Liver (tissue), 9 donors: ENCODE measurements around the gene LZTS3. TPM values are rescaled to one million over a fixed set of nuclear protein-coding genes. Genes with fewer than 3 reads are reported as not detected.

Experiments used
- DNase-seq: peaks from one replicate; pipeline ENCODE4 v3.0.0-alpha.2; 2017; ENCODE audit warnings: low spot score
- H3K27ac ChIP-seq, 2 donors: one replicate each; pipeline ENCODE4 v1.7.0; 2013; ENCODE audit warnings: inconsistent platforms in 2 of 2, low read length in 2 of 2, control low read depth in 1 of 2, low read depth in 1 of 2, mild to moderate bottlenecking in 1 of 2
- H3K27me3 ChIP-seq, 4 donors: one replicate each; pipeline versions ENCODE4 v1.6.1 to v1.7.0; 2013; ENCODE audit warnings: low read length in 3 of 4, inconsistent platforms in 1 of 4, mild to moderate bottlenecking in 1 of 4, moderate library complexity in 1 of 4; ENCODE audit not compliant: control insufficient read depth in 4 of 4, insufficient read depth in 4 of 4
- H3K36me3 ChIP-seq, 4 donors: one replicate each; pipeline versions ENCODE4 v1.6.1 to v1.7.0; 2013; ENCODE audit warnings: low read length in 3 of 4, mild to moderate bottlenecking in 3 of 4, low read depth in 1 of 4, moderate library complexity in 1 of 4; ENCODE audit not compliant: control insufficient read depth in 4 of 4, insufficient read depth in 3 of 4
- H3K4me1 ChIP-seq, 4 donors: one replicate each; pipeline versions ENCODE4 v1.6.1 to v1.7.0; 2013; ENCODE audit warnings: low read length in 3 of 4, mild to moderate bottlenecking in 3 of 4, moderate library complexity in 1 of 4; ENCODE audit not compliant: control insufficient read depth in 4 of 4, insufficient read depth in 4 of 4
- H3K4me3 ChIP-seq, 3 donors: one replicate each; pipeline versions ENCODE4 v1.6.1 to v1.7.0; 2013; ENCODE audit warnings: low read length in 3 of 3, control low read depth in 1 of 3, low read depth in 1 of 3, mild to moderate bottlenecking in 1 of 3
- H3K9ac ChIP-seq, 2 donors: one replicate each; pipeline ENCODE4 v1.7.0; 2013; ENCODE audit warnings: low read length in 2 of 2, mild to moderate bottlenecking in 2 of 2, moderate library complexity in 2 of 2, control low read depth in 1 of 2, low read depth in 1 of 2
- H3K9me3 ChIP-seq, 4 donors: one replicate each; pipeline versions ENCODE4 v1.6.1 to v1.7.0; 2013; ENCODE audit warnings: low read length in 3 of 4; ENCODE audit not compliant: control insufficient read depth in 4 of 4
- EGR1 ChIP-seq, 2 donors: IDR thresholded peaks; 2 replicates each; pipeline ENCODE4 v1.6.1; 2016 to 2018; ENCODE audit warnings: antibody characterized with exemption in 2 of 2, low read depth in 2 of 2
- FOXA1 ChIP-seq: IDR thresholded peaks from 2 replicates; pipeline ENCODE4 v1.6.1; 2016; ENCODE audit warnings: antibody characterized with exemption
- FOXA2 ChIP-seq: IDR thresholded peaks from 2 replicates; pipeline ENCODE4 v1.6.1; 2016; ENCODE audit warnings: antibody characterized with exemption
- HNF4G ChIP-seq: IDR thresholded peaks from 2 replicates; pipeline ENCODE4 v1.6.1; 2016; ENCODE audit warnings: antibody characterized with exemption
- JUND ChIP-seq, 2 donors: IDR thresholded peaks; 2 replicates each; pipeline ENCODE4 v1.6.1; 2016; ENCODE audit warnings: antibody characterized with exemption in 2 of 2
- RAD21 ChIP-seq, 2 donors: IDR thresholded peaks; 2 replicates each; pipeline ENCODE4 v1.6.1; 2016; ENCODE audit warnings: antibody characterized with exemption in 2 of 2, mild to moderate bottlenecking in 2 of 2
- SP1 ChIP-seq: IDR thresholded peaks from 2 replicates; pipeline ENCODE4 v1.6.1; 2018; ENCODE audit warnings: antibody characterized with exemption, mild to moderate bottlenecking
- TAF1 ChIP-seq: conservative IDR thresholded peaks from 2 replicates; pipeline ENCODE4 v1.6.1; 2016; ENCODE audit warnings: antibody characterized with exemption, mild to moderate bottlenecking
- WGBS: extraction: QIAGEN DNeasy Blood & Tissue Kit; methylation state at CpG from one replicate; pipeline ENCODE4 v1.1.7; 2013; 5-methylcytosine and 5-hydroxymethylcytosine counted together
- polyA plus RNA-seq, 2 donors: library from polyadenylated mRNA; stranded (reverse) in 1 of 2; unstranded in 1 of 2; fragments of 200-250 nt in 1 of 2; fragments of >200 nt in 1 of 2; fragmentation: Nextera tagmentation in 1 of 2; extraction: Ambion mirVana in 1 of 2; gene quantifications; one replicate each; pipeline versions ENCODE4 v1.2.1 to v1.2.3, GENCODE V29; 2013 to 2015
- total RNA-seq, 2 donors: library from RNA; depleted of rRNA; stranded (reverse); fragments of >200 nt; gene quantifications; one replicate each; pipeline ENCODE4 v1.2.3, GENCODE V29; 2014
- TF ChIP-seq, protein P1 (sequence below): IDR thresholded peaks from 2 replicates; pipeline ENCODE4 v1.6.1; 2016; ENCODE audit warnings: antibody characterized with exemption
- TF ChIP-seq, protein P2 (sequence below): IDR thresholded peaks from 2 replicates; pipeline ENCODE4 v1.6.1; 2016; ENCODE audit warnings: antibody characterized with exemption, mild to moderate bottlenecking
- TF ChIP-seq, protein P3 (sequence below): IDR thresholded peaks from 2 replicates; pipeline ENCODE4 v1.6.1; 2016; ENCODE audit warnings: antibody characterized with exemption
- TF ChIP-seq, protein P4 (sequence below): fragments of 150-350 bp; IDR thresholded peaks from 2 replicates; pipeline ENCODE4 v1.5.1; 2017; ENCODE audit warnings: improper control_type of control experiment, low read depth, low read length; ENCODE audit not compliant: missing input control
- donor health status: healthy.
- donor health status: healthy.
- donor health status: healthy.
- donor health status: healthy.
- donor health status: healthy.

Gene LZTS3
- total and polyA plus RNA-seq, 4 donors, result 1.9 to 3.7 (median 3.5) TPM

DNA sequence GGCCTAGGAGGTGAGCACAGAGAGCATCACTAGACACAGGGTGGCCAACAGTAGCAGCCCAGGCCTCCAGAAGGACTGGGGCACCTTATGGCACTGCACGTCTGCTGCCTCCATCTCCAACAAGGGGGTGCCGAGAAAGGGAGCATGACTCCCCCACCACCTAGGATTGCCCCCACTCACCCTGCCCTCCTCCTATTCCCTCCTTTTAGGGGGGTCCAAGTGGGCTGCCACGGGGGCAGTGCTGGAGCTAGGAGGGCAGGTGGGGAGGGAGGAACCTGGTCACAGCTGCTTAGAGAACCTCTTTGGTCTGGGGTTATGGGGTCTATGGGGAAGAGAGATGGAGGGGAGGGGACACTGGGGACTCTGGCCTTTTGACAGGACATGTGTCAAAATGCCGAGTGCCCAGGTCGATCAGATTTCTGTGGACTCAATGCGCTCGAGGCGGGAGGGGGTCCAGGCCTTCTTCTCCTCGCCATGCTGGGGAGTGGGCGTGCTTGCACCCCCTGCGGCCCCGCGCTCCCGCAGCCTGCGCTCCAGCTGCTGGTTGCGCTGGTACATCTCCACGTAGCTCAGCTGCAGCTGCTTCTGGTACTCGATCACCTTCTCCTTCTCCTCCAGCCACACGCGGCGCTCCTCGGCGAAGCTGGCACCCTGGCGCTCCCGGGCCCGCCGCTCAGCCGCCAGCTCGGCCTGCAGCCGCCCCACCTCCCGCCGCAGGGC lies 9.1 kb downstream of the LZTS3 start:
- Histone ChIP-seq H3K27ac (no peak overlapping the region), H3K9ac (no peak overlapping the region), H3K4me3 (no peak overlapping the region), H3K36me3 (no peaks in the 10 kb centered on the region), H3K27me3 (no peaks in the 10 kb centered on the region), H3K4me1 (peaks cover 0 to 7% (median 1%) of the 10 kb centered on the region in 4 donors), H3K9me3 (no peaks in the 10 kb centered on the region)
- no peak for DNase-seq
- WGBS, result 87% methylated on average over 32 of the region's 32 CpGs
- TF ChIP-seq FOXA2 (no peak), HNF4G (no peak)
- TF ChIP-seq, protein P1, sequence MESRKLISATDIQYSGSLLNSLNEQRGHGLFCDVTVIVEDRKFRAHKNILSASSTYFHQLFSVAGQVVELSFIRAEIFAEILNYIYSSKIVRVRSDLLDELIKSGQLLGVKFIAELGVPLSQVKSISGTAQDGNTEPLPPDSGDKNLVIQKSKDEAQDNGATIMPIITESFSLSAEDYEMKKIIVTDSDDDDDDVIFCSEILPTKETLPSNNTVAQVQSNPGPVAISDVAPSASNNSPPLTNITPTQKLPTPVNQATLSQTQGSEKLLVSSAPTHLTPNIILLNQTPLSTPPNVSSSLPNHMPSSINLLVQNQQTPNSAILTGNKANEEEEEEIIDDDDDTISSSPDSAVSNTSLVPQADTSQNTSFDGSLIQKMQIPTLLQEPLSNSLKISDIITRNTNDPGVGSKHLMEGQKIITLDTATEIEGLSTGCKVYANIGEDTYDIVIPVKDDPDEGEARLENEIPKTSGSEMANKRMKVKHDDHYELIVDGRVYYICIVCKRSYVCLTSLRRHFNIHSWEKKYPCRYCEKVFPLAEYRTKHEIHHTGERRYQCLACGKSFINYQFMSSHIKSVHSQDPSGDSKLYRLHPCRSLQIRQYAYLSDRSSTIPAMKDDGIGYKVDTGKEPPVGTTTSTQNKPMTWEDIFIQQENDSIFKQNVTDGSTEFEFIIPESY, result no peak
- TF ChIP-seq, protein P2, sequence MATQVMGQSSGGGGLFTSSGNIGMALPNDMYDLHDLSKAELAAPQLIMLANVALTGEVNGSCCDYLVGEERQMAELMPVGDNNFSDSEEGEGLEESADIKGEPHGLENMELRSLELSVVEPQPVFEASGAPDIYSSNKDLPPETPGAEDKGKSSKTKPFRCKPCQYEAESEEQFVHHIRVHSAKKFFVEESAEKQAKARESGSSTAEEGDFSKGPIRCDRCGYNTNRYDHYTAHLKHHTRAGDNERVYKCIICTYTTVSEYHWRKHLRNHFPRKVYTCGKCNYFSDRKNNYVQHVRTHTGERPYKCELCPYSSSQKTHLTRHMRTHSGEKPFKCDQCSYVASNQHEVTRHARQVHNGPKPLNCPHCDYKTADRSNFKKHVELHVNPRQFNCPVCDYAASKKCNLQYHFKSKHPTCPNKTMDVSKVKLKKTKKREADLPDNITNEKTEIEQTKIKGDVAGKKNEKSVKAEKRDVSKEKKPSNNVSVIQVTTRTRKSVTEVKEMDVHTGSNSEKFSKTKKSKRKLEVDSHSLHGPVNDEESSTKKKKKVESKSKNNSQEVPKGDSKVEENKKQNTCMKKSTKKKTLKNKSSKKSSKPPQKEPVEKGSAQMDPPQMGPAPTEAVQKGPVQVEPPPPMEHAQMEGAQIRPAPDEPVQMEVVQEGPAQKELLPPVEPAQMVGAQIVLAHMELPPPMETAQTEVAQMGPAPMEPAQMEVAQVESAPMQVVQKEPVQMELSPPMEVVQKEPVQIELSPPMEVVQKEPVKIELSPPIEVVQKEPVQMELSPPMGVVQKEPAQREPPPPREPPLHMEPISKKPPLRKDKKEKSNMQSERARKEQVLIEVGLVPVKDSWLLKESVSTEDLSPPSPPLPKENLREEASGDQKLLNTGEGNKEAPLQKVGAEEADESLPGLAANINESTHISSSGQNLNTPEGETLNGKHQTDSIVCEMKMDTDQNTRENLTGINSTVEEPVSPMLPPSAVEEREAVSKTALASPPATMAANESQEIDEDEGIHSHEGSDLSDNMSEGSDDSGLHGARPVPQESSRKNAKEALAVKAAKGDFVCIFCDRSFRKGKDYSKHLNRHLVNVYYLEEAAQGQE, result no peak
- TF ChIP-seq, protein P3, sequence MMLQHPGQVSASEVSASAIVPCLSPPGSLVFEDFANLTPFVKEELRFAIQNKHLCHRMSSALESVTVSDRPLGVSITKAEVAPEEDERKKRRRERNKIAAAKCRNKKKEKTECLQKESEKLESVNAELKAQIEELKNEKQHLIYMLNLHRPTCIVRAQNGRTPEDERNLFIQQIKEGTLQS, result no peak

DNA sequence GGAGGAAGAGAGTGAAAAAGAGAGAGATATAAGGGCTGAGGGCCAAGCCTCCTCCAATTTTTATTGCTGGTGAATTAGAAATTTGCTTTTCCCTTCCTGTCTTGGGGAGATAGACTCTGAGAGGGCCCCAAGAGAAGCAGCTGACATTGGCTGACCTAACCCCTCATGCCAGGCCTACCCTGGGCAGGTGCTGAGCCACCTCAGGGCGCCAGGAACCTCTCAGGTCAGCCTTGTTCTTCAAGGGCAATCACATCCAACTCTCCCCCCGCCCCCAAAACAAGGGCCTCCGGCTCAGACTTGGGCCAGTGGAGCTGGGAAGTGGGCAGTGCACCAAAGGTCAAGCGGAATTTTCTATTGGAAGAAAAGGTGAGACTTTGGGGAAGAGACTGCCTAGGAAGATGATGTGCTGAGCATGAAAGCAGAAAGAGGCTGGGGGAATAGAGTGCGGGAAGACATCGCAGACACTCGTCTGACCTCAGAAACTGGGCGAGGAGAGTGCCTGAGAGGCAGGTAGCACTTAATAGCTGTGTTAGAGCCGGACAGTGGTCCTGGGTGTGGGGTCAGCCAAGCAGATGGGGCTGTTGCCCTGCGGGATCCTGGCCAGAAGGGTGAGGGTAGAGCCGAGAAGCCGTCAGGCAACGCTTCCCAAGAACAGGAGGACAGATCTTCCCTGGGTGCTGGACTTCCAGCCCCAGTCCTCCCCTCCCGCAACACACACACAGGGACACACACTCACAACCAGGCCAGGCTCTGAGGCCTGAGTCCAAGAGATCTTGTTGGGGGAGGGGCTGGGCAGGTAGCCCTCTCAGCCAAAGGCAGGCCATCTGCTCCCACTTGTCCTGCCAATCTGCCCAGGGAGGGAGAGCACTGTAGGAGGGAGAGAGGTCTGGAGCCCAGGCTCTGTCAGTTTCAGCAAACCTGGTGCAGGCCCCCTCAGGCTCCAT lies 10.0 kb downstream of the LZTS3 start:
- no peak overlapping the region for H3K9ac ChIP-seq
- 95% methylated on average over 14 of the region's 14 CpGs for WGBS
- no peak overlapping the region for H3K4me3 ChIP-seq
- H3K4me1 ChIP-seq, result peaks cover 5 to 14% (median 7%) of the 10 kb centered on the region in 4 donors
- no peak for DNase-seq
- H3K27me3 ChIP-seq, result no peaks in the 10 kb centered on the region
- no peaks in the 10 kb centered on the region for H3K36me3 ChIP-seq
- TF ChIP-seq RAD21 (IDR thresholded peaks at IDR 0.05), result no peak
- TF ChIP-seq FOXA1, result no peak
- no peak for TF ChIP-seq SP1
- TF ChIP-seq JUND (IDR thresholded peaks at IDR 0.05), result no peak
- no peaks in the 10 kb centered on the region for H3K9me3 ChIP-seq
- no peak overlapping the region for H3K27ac ChIP-seq

DNA sequence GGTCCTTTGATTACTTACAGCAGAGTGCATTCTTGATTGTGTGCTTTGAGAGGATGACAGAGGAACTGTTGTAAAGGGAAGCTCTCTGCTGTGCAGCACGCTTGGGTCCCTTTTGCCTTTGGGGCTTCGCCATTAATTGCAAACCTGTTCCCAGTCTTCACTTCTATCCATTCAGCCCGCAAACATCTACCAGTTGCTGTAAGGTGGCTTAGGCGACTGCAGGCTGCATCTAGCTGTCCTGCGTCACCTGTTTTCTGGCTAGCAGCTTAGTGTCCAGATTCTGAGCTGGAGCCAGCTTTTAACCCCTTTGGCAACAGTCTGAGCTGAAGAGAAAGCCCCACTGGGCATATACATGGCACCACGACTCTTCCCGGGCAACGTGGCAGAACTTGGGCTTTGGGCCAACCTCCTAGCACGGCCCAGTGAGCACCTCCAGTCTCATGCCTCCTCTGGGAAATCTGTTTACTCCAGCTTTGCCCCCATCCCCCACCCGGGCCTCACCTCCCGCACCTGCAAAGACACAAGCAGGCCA lies 11.2 kb downstream of the LZTS3 start:
- WGBS, result 66% methylated on average over 11 of the region's 11 CpGs

More for the DNA sequence above, 11.2 kb downstream of the LZTS3 start:
- no peak for TF ChIP-seq FOXA1
- TF ChIP-seq FOXA2, result no peak
- no peak for TF ChIP-seq EGR1 (IDR thresholded peaks at IDR 0.05; ENCODE audit: low read depth in 2 of 2)
- TF ChIP-seq, protein P4, sequence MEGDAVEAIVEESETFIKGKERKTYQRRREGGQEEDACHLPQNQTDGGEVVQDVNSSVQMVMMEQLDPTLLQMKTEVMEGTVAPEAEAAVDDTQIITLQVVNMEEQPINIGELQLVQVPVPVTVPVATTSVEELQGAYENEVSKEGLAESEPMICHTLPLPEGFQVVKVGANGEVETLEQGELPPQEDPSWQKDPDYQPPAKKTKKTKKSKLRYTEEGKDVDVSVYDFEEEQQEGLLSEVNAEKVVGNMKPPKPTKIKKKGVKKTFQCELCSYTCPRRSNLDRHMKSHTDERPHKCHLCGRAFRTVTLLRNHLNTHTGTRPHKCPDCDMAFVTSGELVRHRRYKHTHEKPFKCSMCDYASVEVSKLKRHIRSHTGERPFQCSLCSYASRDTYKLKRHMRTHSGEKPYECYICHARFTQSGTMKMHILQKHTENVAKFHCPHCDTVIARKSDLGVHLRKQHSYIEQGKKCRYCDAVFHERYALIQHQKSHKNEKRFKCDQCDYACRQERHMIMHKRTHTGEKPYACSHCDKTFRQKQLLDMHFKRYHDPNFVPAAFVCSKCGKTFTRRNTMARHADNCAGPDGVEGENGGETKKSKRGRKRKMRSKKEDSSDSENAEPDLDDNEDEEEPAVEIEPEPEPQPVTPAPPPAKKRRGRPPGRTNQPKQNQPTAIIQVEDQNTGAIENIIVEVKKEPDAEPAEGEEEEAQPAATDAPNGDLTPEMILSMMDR, result no peak
- no peak for TF ChIP-seq SP1
- TF ChIP-seq TAF1, result no peak
- Histone ChIP-seq H3K9ac (no peak overlapping the region), H3K4me3 (no peak overlapping the region), H3K4me1 (peaks cover 10 to 23% (median 19%) of the 10 kb centered on the region in 4 donors), H3K27me3 (no peaks in the 10 kb centered on the region), H3K36me3 (no peaks in the 10 kb centered on the region), H3K9me3 (no peaks in the 10 kb centered on the region), H3K27ac (no peak overlapping the region)
- no peak for DNase-seq
